Fibroblast of skin of left quadriceps (primary cell): ENCODE data around the gene MAPK4.
"Not testable (repeated sequence)": the region's sequence is repeated elsewhere in the genome, so short reads cannot be mapped to it uniquely, and the experiment has no call there.

Experiments
- DNase-seq, 2 experiments: peaks; one replicate each; pipeline ENCODE4 v3.0.0-alpha.2; 2013; ENCODE audit warnings: low read depth in 2 of 2

Gene MAPK4

GRCh38 chr18:50680966-50681365, 121.1 kb downstream of the MAPK4 start:
- DNase-seq = no peak

GRCh38 chr18:50682852-50683251, 123.0 kb downstream of the MAPK4 start:
- DNase-seq = no peak

GRCh38 chr18:50686409-50686808, 126.5 kb downstream of the MAPK4 start:
- no peak for DNase-seq

GRCh38 chr18:50687491-50687890, 127.6 kb downstream of the MAPK4 start:
- DNase-seq = no peak

- DNase-seq = no peak
These were observed 129.7 kb downstream of the MAPK4 start for GRCh38 chr18:50689578-50689977.

GRCh38 chr18:50694147-50694546, 134.3 kb downstream of the MAPK4 start:
- DNase-seq = no peak

- DNase-seq = no peak
These were observed 135.7 kb downstream of the MAPK4 start for GRCh38 chr18:50695431-50696176.

- no peak for DNase-seq
These were observed 136.5 kb downstream of the MAPK4 start for GRCh38 chr18:50696436-50696835.

- DNase-seq = no peak
These were observed 137.0 kb downstream of the MAPK4 start for GRCh38 chr18:50696929-50697328.

GRCh38 chr18:50697509-50697908, 137.6 kb downstream of the MAPK4 start:
- DNase-seq = no peak

GRCh38 chr18:50700245-50701165, 140.6 kb downstream of the MAPK4 start:
- no peak for DNase-seq

- DNase-seq = no peak
These were observed 144.6 kb downstream of the MAPK4 start for GRCh38 chr18:50704357-50704940.

- no peak for DNase-seq
These were observed 146.3 kb downstream of the MAPK4 start for GRCh38 chr18:50706199-50706598.

- no peak for DNase-seq
These were observed 146.8 kb downstream of the MAPK4 start for GRCh38 chr18:50706651-50707050.

- not testable (repeated sequence) for DNase-seq
These were observed 147.4 kb downstream of the MAPK4 start for GRCh38 chr18:50707297-50707696.

GRCh38 chr18:50707855-50708469, 148.1 kb downstream of the MAPK4 start:
- no peak for DNase-seq

- DNase-seq = no peak
These were observed 149.3 kb downstream of the MAPK4 start for GRCh38 chr18:50709193-50709592.

GRCh38 chr18:50711386-50711785, 151.5 kb downstream of the MAPK4 start:
- DNase-seq = no peak

- DNase-seq = no peak
These were observed 156.0 kb downstream of the MAPK4 start for GRCh38 chr18:50715919-50716318.

GRCh38 chr18:50716902-50717301, 157.0 kb downstream of the MAPK4 start:
- no peak for DNase-seq

- DNase-seq = no peak
These were observed 157.7 kb downstream of the MAPK4 start for GRCh38 chr18:50717563-50717962.
